Epithelial cell of umbilical artery (primary cell): ENCODE data around the gene ITIH4. TPM values are rescaled to one million over a fixed set of nuclear protein-coding genes. Genes with fewer than 3 reads are reported as not detected.

Experiments
- total RNA-seq: library from RNA; depleted of rRNA; stranded (reverse); fragments of >200 nt; gene quantifications from 2 replicates; pipeline ENCODE4 v1.2.3, GENCODE V29; 2014

Gene ITIH4
- 0.76 TPM in 1 of 2 replicates, not detected in the other for total RNA-seq

GRCh38 chr3:52830535-52831258, at the start of gene ITIH4:
Gene ITIH4 (minus strand): TSS chr3:52830672. CDS start chr3:52830642, 30 bp downstream.

DNA sequence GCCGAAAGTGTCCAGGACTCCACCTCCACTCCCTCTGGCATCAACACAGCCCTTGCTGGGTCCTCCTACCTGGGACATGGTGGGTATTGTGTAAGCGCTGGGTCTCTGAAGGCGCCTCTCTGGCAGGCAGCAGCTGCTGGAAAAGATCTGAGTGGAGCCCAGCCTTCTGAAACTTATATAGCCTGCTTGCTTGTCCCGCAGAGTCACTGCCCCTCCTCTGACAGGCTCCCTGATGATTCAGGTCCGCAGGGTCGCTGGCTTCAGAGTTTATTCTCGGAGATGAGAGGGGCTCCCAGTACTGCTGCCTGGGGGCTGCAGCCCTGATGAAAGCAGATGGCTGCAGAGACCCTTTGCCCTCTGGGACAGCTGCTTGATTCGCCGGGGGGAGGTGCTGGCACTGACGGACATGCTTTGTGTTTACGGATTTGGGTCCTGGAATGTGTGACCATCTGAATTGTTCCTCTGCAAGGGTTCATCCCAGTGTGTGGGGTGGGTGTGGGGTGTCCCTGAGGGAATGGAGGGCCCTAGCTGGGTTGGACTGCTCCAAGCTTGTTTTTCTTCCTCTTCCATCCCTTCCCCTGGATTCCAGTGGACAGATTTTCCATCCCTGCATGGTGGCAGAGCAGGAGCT, 4.5 kb upstream of the ITIH4 start, which contains the start of gene MUSTN1:
Gene MUSTN1 (minus strand): TSS at position 149 of the 631 bp plus-strand sequence. CDS start 71 bp downstream, at position 78.

GRCh38 chr3:52794612-52795099, 35.8 kb downstream of the ITIH4 start, which contains the start of gene ITIH3:
Gene ITIH3 (plus strand): TSS chr3:52794796. CDS start chr3:52794804, 8 bp downstream.

GRCh38 chr3:52777127-52777958, 53.1 kb downstream of the ITIH4 start, which contains the start of gene ITIH1:
Gene ITIH1 (plus strand): TSS chr3:52777599. CDS start chr3:52777616, 17 bp downstream.

DNA sequence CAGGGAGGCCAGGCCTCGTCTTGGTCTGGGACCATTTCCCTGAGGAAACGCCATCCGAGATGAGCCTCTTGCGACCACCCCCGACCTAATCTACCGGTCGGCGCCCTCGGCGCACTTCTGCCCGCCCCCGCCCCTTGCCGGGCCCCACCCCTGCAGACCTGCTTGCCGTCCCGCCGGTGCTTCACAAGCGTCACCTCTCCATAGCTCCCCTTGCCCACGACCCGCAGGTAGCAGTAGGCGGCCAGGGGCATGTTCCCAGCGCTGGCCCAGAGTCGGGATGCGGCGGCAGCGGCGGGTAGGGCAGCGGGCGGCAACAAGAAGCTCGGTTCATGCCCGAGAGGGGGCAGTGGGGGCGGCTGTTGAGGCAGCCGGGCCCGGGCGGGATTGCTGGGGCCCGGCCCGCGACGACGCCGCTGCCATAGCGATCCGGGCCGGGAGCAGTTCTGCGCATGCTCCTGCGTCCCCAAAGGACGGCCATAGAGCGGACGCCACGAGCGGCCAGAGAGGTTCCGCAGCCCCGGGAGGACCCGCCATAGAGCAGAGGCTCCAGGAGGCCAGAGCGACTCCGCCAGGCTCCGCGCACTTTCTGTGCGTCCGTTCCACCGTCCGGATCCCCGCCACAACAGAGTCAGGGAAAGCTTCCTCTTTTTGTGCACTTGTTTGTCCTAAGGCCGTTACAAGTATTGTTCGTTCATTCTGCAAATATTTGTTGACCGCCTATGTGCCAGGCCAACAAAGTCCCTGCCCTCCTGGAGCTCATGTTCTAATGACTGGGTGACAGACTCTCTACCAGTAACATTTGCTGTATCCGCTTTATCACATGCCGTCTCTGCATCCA, 59.8 kb downstream of the ITIH4 start, which contains the start of gene NEK4:
Gene NEK4 (minus strand): TSS at position 445 of the 838 bp plus-strand sequence. CDS start 194 bp downstream, at position 251.

Other genes with a start within 250 kb of the ITIH4 start
- gene PBRM1, start 144.8 kb downstream of the ITIH4 start, total RNA-seq: 58.5 and 83.1 TPM in 2 replicates
- 206 and 216 TPM in 2 replicates for gene GNL3, start 144.6 kb downstream of the ITIH4 start, total RNA-seq
- gene GLT8D1, start 124.9 kb downstream of the ITIH4 start, total RNA-seq: 85.4 and 90.9 TPM in 2 replicates
- gene SPCS1, start 124.6 kb downstream of the ITIH4 start, total RNA-seq: 50.3 and 52.0 TPM in 2 replicates
- 13.3 and 22.6 TPM in 2 replicates for gene NEK4, start 59.7 kb downstream of the ITIH4 start, total RNA-seq
- gene ITIH1, start 53.1 kb downstream of the ITIH4 start, total RNA-seq: not detected in 2 replicates
- not detected in 2 replicates for gene ITIH3, start 35.9 kb downstream of the ITIH4 start, total RNA-seq
- not detected in 2 replicates for gene MUSTN1, start 4.3 kb upstream of the ITIH4 start, total RNA-seq
- gene STIMATE, start 66.9 kb upstream of the ITIH4 start, total RNA-seq: 9.1 and 13.2 TPM in 2 replicates
- 4.2 and 7.0 TPM in 2 replicates for gene SFMBT1, start 215.4 kb upstream of the ITIH4 start, total RNA-seq